ENCODE results near the gene CLCA1. TPM values are rescaled to one million over a fixed set of nuclear protein-coding genes. Genes with fewer than 3 reads are reported as not detected.

The CLCA1 gene
- polyA plus RNA-seq, 1 experiment: not detected

DNA sequence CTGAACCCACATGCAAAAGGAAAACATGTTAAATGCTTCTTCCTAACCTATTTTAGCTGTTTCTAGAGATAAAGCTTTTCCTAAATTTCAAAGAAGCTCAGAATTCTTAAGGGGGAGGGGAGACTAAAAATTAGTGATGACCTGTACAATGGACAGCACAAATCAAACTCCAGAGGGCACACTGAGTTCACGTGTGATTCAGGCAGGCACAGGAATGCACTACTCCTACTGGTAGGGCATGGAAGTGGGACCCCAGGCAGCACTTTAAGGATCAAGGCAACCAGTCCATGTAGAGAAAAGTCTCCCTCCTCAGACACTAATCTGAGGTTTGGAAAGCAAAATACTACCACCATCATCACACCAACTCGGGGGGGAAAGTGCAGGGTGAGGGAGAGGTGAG lies 46.9 kb downstream of the CLCA1 start:
- Histone ChIP-seq H3K4me3 (ENCODE audit: low read depth, low read length) (no peak overlapping the region), H3K27me3 (ENCODE audit: control insufficient read depth, insufficient read depth, low read length) (no peaks in the 10 kb centered on the region), H3K9me3 (ENCODE audit: control insufficient read depth, insufficient read depth, low read length) (no peaks in the 10 kb centered on the region), H3K27ac (ENCODE audit: low read depth, low read length) (no peak overlapping the region)
- POLR2A ChIA-PET: no interaction called here
- DNase-seq (ENCODE audit: low read depth, low spot score): no peak
- TF ChIP-seq, protein P1, sequence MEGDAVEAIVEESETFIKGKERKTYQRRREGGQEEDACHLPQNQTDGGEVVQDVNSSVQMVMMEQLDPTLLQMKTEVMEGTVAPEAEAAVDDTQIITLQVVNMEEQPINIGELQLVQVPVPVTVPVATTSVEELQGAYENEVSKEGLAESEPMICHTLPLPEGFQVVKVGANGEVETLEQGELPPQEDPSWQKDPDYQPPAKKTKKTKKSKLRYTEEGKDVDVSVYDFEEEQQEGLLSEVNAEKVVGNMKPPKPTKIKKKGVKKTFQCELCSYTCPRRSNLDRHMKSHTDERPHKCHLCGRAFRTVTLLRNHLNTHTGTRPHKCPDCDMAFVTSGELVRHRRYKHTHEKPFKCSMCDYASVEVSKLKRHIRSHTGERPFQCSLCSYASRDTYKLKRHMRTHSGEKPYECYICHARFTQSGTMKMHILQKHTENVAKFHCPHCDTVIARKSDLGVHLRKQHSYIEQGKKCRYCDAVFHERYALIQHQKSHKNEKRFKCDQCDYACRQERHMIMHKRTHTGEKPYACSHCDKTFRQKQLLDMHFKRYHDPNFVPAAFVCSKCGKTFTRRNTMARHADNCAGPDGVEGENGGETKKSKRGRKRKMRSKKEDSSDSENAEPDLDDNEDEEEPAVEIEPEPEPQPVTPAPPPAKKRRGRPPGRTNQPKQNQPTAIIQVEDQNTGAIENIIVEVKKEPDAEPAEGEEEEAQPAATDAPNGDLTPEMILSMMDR (IDR thresholded peaks at IDR 0.05; ENCODE audit: low read depth, low read length): peak; percentile 36
- CTCF ChIA-PET: interaction anchor here (1.1 to 1.8 kb wide), 2 partner anchors 8 to 42 kb away, joined by 4 read pairs; no protein-coding TSS in a partner anchor

- Histone ChIP-seq H3K9me3 (ENCODE audit: control insufficient read depth, insufficient read depth, low read length) (no peaks in the 10 kb centered on the region), H3K4me3 (ENCODE audit: low read depth, low read length) (no peak overlapping the region), H3K27me3 (ENCODE audit: control insufficient read depth, insufficient read depth, low read length) (no peaks in the 10 kb centered on the region), H3K27ac (ENCODE audit: low read depth, low read length) (no peak overlapping the region)
- POLR2A ChIA-PET: no interaction called here
- CTCF ChIA-PET: interaction anchor here (0.9 to 1.8 kb wide), 3 partner anchors 9 to 43 kb away, joined by 3 to 4 read pairs (median 4); no protein-coding TSS in a partner anchor
- TF ChIP-seq, protein P1 (IDR thresholded peaks at IDR 0.05; ENCODE audit: low read depth, low read length): no peak
- no peak for DNase-seq (ENCODE audit: low read depth, low spot score)
Measured at GRCh38 chr1:86516335-86516734, 47.6 kb downstream of the CLCA1 start.

DNA sequence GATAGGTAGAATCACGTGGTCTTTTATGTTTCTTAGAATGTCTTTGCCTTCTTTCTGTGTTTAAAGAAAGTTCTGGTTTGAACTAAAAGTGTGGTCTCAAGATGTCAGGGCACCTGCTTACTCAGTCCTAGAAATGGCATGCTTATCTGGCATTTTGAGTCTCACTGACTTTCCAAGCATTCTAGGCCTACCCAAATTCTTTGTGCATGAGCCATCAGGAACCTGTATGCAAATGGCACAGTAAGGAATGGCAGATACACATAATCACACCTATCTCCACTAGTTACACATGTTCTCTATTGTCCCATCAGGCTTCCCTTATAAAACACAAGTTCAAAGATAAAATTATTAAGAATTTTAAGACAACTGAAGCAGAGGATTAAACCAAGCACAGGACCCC lies 48.6 kb downstream of the CLCA1 start:
- ChIA-PET CTCF (interaction anchor here (0.9 to 3.0 kb wide), 4 partner anchors 10 to 18 kb away, joined by 3 to 14 read pairs (median 6); no protein-coding TSS in a partner anchor), POLR2A (no interaction called here)
- Histone ChIP-seq H3K27me3 (ENCODE audit: control insufficient read depth, insufficient read depth, low read length) (no peaks in the 10 kb centered on the region), H3K27ac (ENCODE audit: low read depth, low read length) (no peak overlapping the region), H3K4me3 (ENCODE audit: low read depth, low read length) (no peak overlapping the region), H3K9me3 (ENCODE audit: control insufficient read depth, insufficient read depth, low read length) (no peaks in the 10 kb centered on the region)
- no peak for DNase-seq (ENCODE audit: low read depth, low spot score)
- TF ChIP-seq, protein P1 (IDR thresholded peaks at IDR 0.05; ENCODE audit: low read depth, low read length): no peak

DNA sequence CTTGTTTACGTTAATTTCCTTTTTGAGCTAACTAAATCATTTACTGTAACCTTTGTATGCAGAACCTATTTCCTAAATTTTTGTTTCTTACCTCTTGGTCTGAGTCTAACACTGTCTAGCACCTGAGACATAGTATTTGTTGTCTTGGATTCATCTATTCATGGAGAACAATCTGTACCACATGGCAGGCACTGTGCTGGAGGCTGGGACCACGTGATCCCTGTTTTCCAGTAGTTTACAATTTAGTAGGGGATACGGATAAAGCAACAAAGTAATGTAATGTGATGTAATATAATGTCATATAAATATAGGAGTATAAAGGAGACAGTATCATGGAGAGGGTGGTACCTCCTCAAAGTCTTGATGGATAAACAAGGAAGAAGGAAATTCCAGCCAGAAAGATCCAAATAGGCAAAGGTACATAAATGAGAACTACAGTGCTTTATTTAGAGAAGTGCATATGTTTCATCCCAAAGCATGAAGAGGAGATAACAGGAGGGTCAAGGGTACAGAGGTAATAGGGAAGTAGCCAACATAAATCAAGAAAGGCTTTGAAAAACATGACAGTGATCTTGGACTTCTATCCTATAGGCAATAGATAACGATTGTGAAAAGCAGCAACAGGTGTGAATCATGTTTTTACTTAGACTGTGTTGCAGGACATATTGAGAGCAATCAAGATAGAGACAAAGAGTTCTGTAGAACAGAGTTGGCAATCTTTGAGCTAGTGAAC lies 52.2 kb downstream of the CLCA1 start:
- no peak for DNase-seq (ENCODE audit: low read depth, low spot score)
- Histone ChIP-seq H3K4me3 (ENCODE audit: low read depth, low read length) (no peak overlapping the region), H3K9me3 (ENCODE audit: control insufficient read depth, insufficient read depth, low read length) (peaks cover 7% of the 10 kb centered on the region), H3K27me3 (ENCODE audit: control insufficient read depth, insufficient read depth, low read length) (no peaks in the 10 kb centered on the region), H3K27ac (ENCODE audit: low read depth, low read length) (no peak overlapping the region)
- TF ChIP-seq, protein P1 (IDR thresholded peaks at IDR 0.05; ENCODE audit: low read depth, low read length): no peak
- CTCF ChIA-PET: no interaction called here
- POLR2A ChIA-PET: no interaction called here

- POLR2A ChIA-PET: no interaction called here
- no peak for DNase-seq (ENCODE audit: low read depth, low spot score)
- CTCF ChIA-PET: no interaction called here
- no peaks in the 10 kb centered on the region for H3K27me3 ChIP-seq (ENCODE audit: control insufficient read depth, insufficient read depth, low read length)
- H3K4me3 ChIP-seq (ENCODE audit: low read depth, low read length): no peak overlapping the region
- H3K27ac ChIP-seq (ENCODE audit: low read depth, low read length): no peak overlapping the region
- TF ChIP-seq, protein P1 (IDR thresholded peaks at IDR 0.05; ENCODE audit: low read depth, low read length): no peak
- H3K9me3 ChIP-seq (ENCODE audit: control insufficient read depth, insufficient read depth, low read length): peaks cover 7% of the 10 kb centered on the region
Measured at GRCh38 chr1:86521522-86521891, 52.8 kb downstream of the CLCA1 start.
